ENCODE results near the gene ENTHD1. TPM values are rescaled to one million over a fixed set of nuclear protein-coding genes. Genes with fewer than 3 reads are reported as not detected.

Gene ENTHD1
- total and polyA plus RNA-seq, 2 of the 8 experiments (the other 6 are each of a cell fraction or from before 2014, with no cell fraction given): not detected

DNA sequence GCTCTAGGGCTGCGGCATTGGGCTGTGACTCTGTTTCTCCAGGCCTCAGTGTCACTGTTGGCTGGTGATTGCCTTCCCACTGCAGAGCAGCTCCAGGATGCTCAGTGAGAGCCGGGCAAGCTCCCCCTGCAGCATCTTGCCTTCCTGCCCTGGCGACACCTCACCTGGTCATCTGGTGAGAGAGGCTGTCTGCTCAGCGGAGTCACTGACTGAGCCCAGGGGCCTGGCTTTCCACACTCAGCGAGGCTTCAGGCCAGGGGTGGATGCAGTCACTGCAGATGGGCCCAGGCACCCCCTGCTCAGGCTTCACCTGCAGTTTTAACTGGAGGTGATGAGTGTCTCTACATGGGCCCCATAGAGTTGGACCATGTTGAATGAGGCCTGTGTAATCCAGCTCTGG, 186.2 kb downstream of the ENTHD1 start:
- no peak overlapping the region for H3K4me2 ChIP-seq (ENCODE audit: insufficient read depth in 1 of 2, low read depth in 2 of 2, low read length in 2 of 2)
- no peak overlapping the region for H2AK5ac ChIP-seq (ENCODE audit: low read depth, low read length)
- no peak for FAIRE-seq

More for the DNA sequence above, 186.2 kb downstream of the ENTHD1 start:
- WGBS, 2 experiments (ENCODE audit: extremely low coverage in 1 of 2, insufficient coverage in 1 of 2, insufficient read length in 1 of 2, insufficient replicate concordance in 2 of 2, low coverage in 1 of 2, low lambda C conversion rate in 2 of 2, missing lambda C conversion rate in 1 of 2): 69% methylated on average over 5 of the region's 5 CpGs; no CpG with 5 or more reads in 1 of the 2 experiments
- no peaks in the 10 kb centered on the region for H4K20me1 ChIP-seq (replicated peaks in 1 of 2; ENCODE audit: control insufficient read depth in 1 of 2, insufficient read depth in 2 of 2, low read length in 2 of 2)
- H3K79me2 ChIP-seq (ENCODE audit: control insufficient read depth in 1 of 2, insufficient read depth in 2 of 2, low read length in 2 of 2): no peaks in the 10 kb centered on the region
- H3K9me3 ChIP-seq (ENCODE audit: insufficient read depth in 2 of 2, low read depth in 1 of 2, low read length in 1 of 2): no peaks in the 10 kb centered on the region
- no peaks in the 10 kb centered on the region for H3K36me3 ChIP-seq (ENCODE audit: control insufficient read depth in 2 of 4, insufficient read depth in 4 of 4, low read length in 3 of 4)
- H3K23ac ChIP-seq (ENCODE audit: insufficient read length): no peak overlapping the region
- H4K5ac ChIP-seq (ENCODE audit: insufficient read length, low read depth, low read length): no peak overlapping the region
- no peak overlapping the region for H2AFZ ChIP-seq (ENCODE audit: low read length)
- no peak overlapping the region for H3K18ac ChIP-seq (ENCODE audit: extremely low read depth, low read length)
- no peaks in the 10 kb centered on the region for H3K79me1 ChIP-seq (ENCODE audit: low read depth, low read length)
- H2BK15ac ChIP-seq (ENCODE audit: low read length): no peak overlapping the region
- no peak overlapping the region for H3K4me3 ChIP-seq (ENCODE audit: extremely low read depth in 1 of 4, insufficient read depth in 2 of 4, low read depth in 3 of 4, low read length in 4 of 4)
- ChIA-PET POLR2A (ENCODE audit: partially characterized antibody) (interaction anchor here (0.9 kb wide), 1 partner anchor 24 kb away, joined by 3 read pairs; no protein-coding TSS in a partner anchor), CTCF (ENCODE audit: partially characterized antibody) (interaction anchor here (0.8 to 1.6 kb wide), 4 partner anchors 17 to 56 kb away, joined by 3 to 4 read pairs (median 3); no protein-coding TSS in a partner anchor)
- no peak overlapping the region for H3K56ac ChIP-seq (replicated peaks; ENCODE audit: insufficient read length, low read depth, low read length)
- H3K4me1 ChIP-seq (replicated peaks in 1 of 4; ENCODE audit: control insufficient read depth in 3 of 4, insufficient read depth in 4 of 4, low read length in 3 of 4): peaks cover 0 to 6% (median 3%) of the 10 kb centered on the region in 4 experiments; a peak in 3 of 7 replicates
- no peak overlapping the region for H3K9ac ChIP-seq (replicated peaks in 1 of 4; ENCODE audit: extremely low read depth in 1 of 4, low read depth in 3 of 4, low read length in 3 of 4)
- H3K14ac ChIP-seq (ENCODE audit: insufficient read length): no peak overlapping the region
- no peak overlapping the region for H2BK20ac ChIP-seq (ENCODE audit: low read length)
- H4K91ac ChIP-seq (replicated peaks; ENCODE audit: insufficient read length, low read length): no peak overlapping the region
- no peak overlapping the region for H2BK120ac ChIP-seq (replicated peaks; ENCODE audit: low read depth, low read length)
- 0 out of 2 replicates have a peak, but pooled peaks cover 2% of the 10 kb centered on the region for H3K23me2 ChIP-seq (ENCODE audit: low read depth, low read length)
- no peak overlapping the region for H2BK12ac ChIP-seq (ENCODE audit: low read depth, low read length)
- no peaks in the 10 kb centered on the region; a peak in 1 of 7 replicates for H3K27me3 ChIP-seq (replicated peaks in 1 of 4; ENCODE audit: control insufficient read depth in 3 of 4, extremely low read depth in 1 of 4, insufficient read depth in 3 of 4, low read length in 3 of 4)
- no peak overlapping the region; the same call in 1 of the 2 replicates for H4K8ac ChIP-seq (ENCODE audit: extremely low read depth, insufficient read depth, low read length)
- no peak for TF ChIP-seq CBX5 (IDR thresholded peaks at IDR 0.05; ENCODE audit: low read depth, low read length)
- no peak for TF ChIP-seq CHD1 (IDR thresholded peaks at IDR 0.05; ENCODE audit: low read depth, low read length)
- TF ChIP-seq YY1 (IDR thresholded peaks at IDR 0.05; ENCODE audit: low read depth, low read length): no peak
- DNase-seq (ENCODE audit: low read depth in 1 of 2, low spot score in 2 of 2): no peak
- no peak overlapping the region for H3K27ac ChIP-seq (ENCODE audit: low read depth, low read length)
- no peak overlapping the region for H3K4ac ChIP-seq (replicated peaks; ENCODE audit: insufficient read length, low read depth, low read length)
- no peak overlapping the region for H2BK5ac ChIP-seq (ENCODE audit: low read depth, low read length)

All from H1 (cell line).